Keratinocyte (primary cell): Measurements from ENCODE around the gene SAMD4B. TPM values are rescaled to one million over a fixed set of nuclear protein-coding genes. Genes with fewer than 3 reads are reported as not detected.
"Not testable (repeated sequence)": the region's sequence is repeated elsewhere in the genome, so short reads cannot be mapped to it uniquely, and the experiment has no call there.

Experiments used
- DNase-seq: peaks from one replicate; pipeline ENCODE4 v3.0.0-alpha.2; 2011; ENCODE audit warnings: low read depth, missing footprints, low spot score
- FAIRE-seq: peaks from 2 replicates; lab custom pipeline; 2011; peaks lifted over from hg19 to GRCh38; lab: Jason Lieb, UNC
- H2AFZ ChIP-seq: 2 replicates; pipeline ENCODE4 v1.6.0; 2012; ENCODE audit warnings: low read length, control low read depth, inconsistent platforms; ENCODE audit not compliant: control insufficient read depth
- H3K27ac ChIP-seq: 2 replicates; pipeline ENCODE4 v1.5.1; 2011; ENCODE audit warnings: low read length; ENCODE audit not compliant: control insufficient read depth, insufficient read depth
- H3K27me3 ChIP-seq: 3 replicates; pipeline ENCODE4 v1.6.0; 2011; ENCODE audit warnings: low read length; ENCODE audit not compliant: control insufficient read depth, insufficient read depth; ENCODE audit errors: extremely low read depth
- H3K36me3 ChIP-seq, 2 experiments: 2 replicates in 1 of 2; 3 replicates in 1 of 2; pipeline ENCODE4 v1.5.1; 2011; ENCODE audit warnings: low read length in 2 of 2, mild to moderate bottlenecking in 1 of 2; ENCODE audit not compliant: control insufficient read depth in 2 of 2, insufficient read depth in 2 of 2; ENCODE audit errors: extremely low read depth in 1 of 2
- H3K4me1 ChIP-seq: 3 replicates; pipeline ENCODE4 v1.5.1; 2011; ENCODE audit warnings: low read length; ENCODE audit not compliant: control insufficient read depth, insufficient read depth; ENCODE audit errors: extremely low read depth
- H3K4me2 ChIP-seq: 3 replicates; pipeline ENCODE4 v1.6.0; 2011; ENCODE audit warnings: low read depth, low read length; ENCODE audit not compliant: control insufficient read depth, insufficient read depth; ENCODE audit errors: extremely low read depth
- H3K4me3 ChIP-seq, 3 experiments: fragments of 200-600 bp in 1 of 3; sonication (generic) in 1 of 3; 2 replicates in 2 of 3; 3 replicates in 1 of 3; pipeline ENCODE4 v1.5.1; 2011 to 2016; ENCODE audit warnings: low read length in 3 of 3, mild to moderate bottlenecking in 3 of 3, control low read depth in 2 of 3, inconsistent platforms in 1 of 3, low read depth in 1 of 3, mixed read lengths in 1 of 3, mixed run types in 1 of 3, moderate library complexity in 1 of 3; ENCODE audit not compliant: control insufficient read depth in 2 of 3, insufficient read depth in 2 of 3; ENCODE audit errors: extremely low read depth in 1 of 3
- H3K79me2 ChIP-seq: 2 replicates; pipeline ENCODE4 v1.6.0; 2012; ENCODE audit warnings: low read length; ENCODE audit not compliant: control insufficient read depth, insufficient read depth
- H3K9ac ChIP-seq: 3 replicates; pipeline ENCODE4 v1.6.0; 2011; ENCODE audit warnings: low read length; ENCODE audit not compliant: control insufficient read depth, insufficient read depth; ENCODE audit errors: extremely low read depth
- H3K9me1 ChIP-seq: 3 replicates; pipeline ENCODE4 v1.6.0; 2011; ENCODE audit warnings: low read length; ENCODE audit not compliant: control insufficient read depth, insufficient read depth; ENCODE audit errors: extremely low read depth
- H3K9me3 ChIP-seq: 2 replicates; pipeline ENCODE4 v1.5.1; 2012; ENCODE audit warnings: low read depth, low read length; ENCODE audit not compliant: control insufficient read depth
- H4K20me1 ChIP-seq: 3 replicates; pipeline ENCODE4 v1.6.0; 2011; ENCODE audit warnings: low read length; ENCODE audit not compliant: control insufficient read depth, insufficient read depth; ENCODE audit errors: extremely low read depth
- EZH2 ChIP-seq: IDR thresholded peaks from one replicate; pipeline ENCODE4 v1.6.1; 2012; ENCODE audit warnings: inconsistent platforms, mild to moderate bottlenecking, low read length, moderate library complexity
- dilution Hi-C: fragments of 300-500 bp; cut with MboI; formaldehyde crosslinking; loops from one replicate; pipeline ENCODE4 v1.7.0; 2020; ENCODE audit warnings: low sequenced_read_pairs; ENCODE audit not compliant: extremely low pct_ligation_motif_present
- polyA plus RNA-seq, 5 experiments: library from polyadenylated mRNA; depleted of rRNA in 3 of 5; stranded (reverse) in 3 of 5; stranded (forward) in 1 of 5; unstranded in 1 of 5; fragments of >200 nt; gene quantifications; 1 replicate in 1 of 5; 2 replicates in 3 of 5; 3 replicates in 1 of 5; pipeline versions ENCODE4 v1.2.1 to v1.2.3, GENCODE V29; 2011 to 2012; ENCODE audit warnings: missing spikeins in 2 of 5, low read depth in 1 of 5, low replicate concordance in 1 of 5
- TF ChIP-seq, protein P1 (sequence below), 3 experiments: IDR thresholded peaks in 1 of 3; conservative IDR thresholded peaks in 1 of 3; optimal IDR thresholded peaks in 1 of 3; 2 replicates in 2 of 3; 3 replicates in 1 of 3; pipeline versions ENCODE3 to v1.5.1; 2011; ENCODE audit warnings: low read length in 3 of 3, mild to moderate bottlenecking in 3 of 3, moderate library complexity in 2 of 3, control low read depth in 1 of 3, inconsistent platforms in 1 of 3; ENCODE audit not compliant: insufficient read depth in 2 of 3; ENCODE audit errors: extremely low read depth in 1 of 3

The SAMD4B gene
- polyA plus RNA-seq, 1 donor (not counting 4 experiments of a cell fraction or from before 2014, with no cell fraction given) = 20.9 TPM

DNA sequence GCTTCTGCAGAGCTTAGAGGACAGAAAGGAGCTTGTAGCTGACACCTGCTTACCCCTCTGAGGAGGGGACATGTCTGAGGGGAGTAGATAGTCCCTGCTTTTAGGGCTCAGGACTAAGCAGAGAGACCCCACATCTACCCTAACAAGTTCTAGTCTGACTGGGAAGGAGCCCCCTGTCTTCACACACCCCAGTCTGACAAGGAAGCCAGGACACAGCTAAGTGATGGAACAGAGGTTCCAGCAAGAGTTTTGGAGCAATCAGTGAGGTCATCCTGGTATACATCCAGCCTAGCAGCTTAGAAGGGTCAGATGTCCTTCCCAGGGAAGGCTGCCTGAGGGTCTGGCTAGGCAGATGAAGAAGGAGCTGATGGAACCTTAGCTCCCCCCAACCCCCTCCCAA lies 33.7 kb downstream of the SAMD4B start:
- no peaks in the 10 kb centered on the region for H4K20me1 ChIP-seq
- no peak for DNase-seq
- FAIRE-seq = no peak
- dilution Hi-C loops = no loop called here
- H3K79me2 ChIP-seq = no peaks in the 10 kb centered on the region
- no peak overlapping the region for H2AFZ ChIP-seq
- H3K9me1 ChIP-seq = no peaks in the 10 kb centered on the region
- H3K4me2 ChIP-seq = no peak overlapping the region
- no peak overlapping the region for H3K27ac ChIP-seq
- H3K9me3 ChIP-seq = no peaks in the 10 kb centered on the region
- TF ChIP-seq EZH2 = no peak
- TF ChIP-seq, protein P1, sequence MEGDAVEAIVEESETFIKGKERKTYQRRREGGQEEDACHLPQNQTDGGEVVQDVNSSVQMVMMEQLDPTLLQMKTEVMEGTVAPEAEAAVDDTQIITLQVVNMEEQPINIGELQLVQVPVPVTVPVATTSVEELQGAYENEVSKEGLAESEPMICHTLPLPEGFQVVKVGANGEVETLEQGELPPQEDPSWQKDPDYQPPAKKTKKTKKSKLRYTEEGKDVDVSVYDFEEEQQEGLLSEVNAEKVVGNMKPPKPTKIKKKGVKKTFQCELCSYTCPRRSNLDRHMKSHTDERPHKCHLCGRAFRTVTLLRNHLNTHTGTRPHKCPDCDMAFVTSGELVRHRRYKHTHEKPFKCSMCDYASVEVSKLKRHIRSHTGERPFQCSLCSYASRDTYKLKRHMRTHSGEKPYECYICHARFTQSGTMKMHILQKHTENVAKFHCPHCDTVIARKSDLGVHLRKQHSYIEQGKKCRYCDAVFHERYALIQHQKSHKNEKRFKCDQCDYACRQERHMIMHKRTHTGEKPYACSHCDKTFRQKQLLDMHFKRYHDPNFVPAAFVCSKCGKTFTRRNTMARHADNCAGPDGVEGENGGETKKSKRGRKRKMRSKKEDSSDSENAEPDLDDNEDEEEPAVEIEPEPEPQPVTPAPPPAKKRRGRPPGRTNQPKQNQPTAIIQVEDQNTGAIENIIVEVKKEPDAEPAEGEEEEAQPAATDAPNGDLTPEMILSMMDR (optimal IDR thresholded peaks at IDR 0.05 in 1 of 3, IDR thresholded peaks at IDR 0.05 in 1 of 3, conservative IDR thresholded peaks at IDR 0.05 in 1 of 3; ENCODE audit: extremely low read depth in 1 of 3, insufficient read depth in 2 of 3, low read length in 3 of 3) = no peak
- H3K4me1 ChIP-seq = no peaks in the 10 kb centered on the region
- H3K9ac ChIP-seq = no peak overlapping the region
- no peak overlapping the region for H3K4me3 ChIP-seq
- no peaks in the 10 kb centered on the region for H3K27me3 ChIP-seq
- peaks cover 42 to 46% of the 10 kb centered on the region in 2 experiments for H3K36me3 ChIP-seq

DNA sequence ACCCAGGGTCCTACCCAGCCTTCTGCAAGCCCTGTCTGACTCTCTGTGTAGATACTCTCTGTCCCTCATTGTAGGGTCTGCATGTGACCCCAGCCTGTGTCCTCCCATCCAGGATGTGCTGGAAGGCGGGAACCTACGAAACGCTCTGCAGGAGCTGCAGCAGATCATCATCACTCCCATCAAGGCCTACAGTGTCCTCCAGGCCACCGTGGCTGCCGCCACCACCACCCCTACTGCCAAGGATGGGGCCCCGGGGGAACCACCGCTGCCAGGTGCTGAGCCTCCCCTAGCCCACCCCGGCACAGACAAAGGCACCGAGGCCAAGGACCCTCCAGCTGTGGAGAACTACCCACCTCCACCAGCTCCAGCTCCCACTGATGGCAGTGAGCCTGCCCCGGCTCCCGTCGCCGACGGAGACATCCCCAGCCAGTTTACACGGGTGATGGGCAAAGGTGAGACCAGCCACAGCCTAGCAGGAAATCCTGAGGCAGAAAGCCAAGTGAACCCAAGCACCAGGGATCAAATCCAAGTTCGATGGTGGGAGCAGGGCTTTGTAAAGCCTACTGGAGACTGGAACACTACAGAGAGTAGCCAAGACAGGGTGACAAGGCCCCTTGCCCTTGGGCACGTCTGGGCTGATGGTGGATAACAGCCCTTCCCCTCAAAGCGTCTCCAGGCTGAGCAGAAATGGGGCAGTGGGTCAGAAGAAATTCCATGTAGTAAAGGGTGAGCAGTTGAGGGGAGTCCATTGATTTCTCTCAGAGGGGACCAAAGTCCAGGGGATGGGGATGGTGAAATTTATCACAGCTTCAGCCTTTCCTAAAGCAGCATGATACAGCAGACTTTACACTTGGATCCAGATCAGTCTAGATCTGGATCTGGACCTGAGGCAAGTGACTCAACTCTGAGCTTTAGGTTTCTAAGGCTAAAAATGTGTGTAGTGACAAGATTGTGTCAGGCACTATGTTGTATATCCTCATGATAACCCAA lies 35.4 kb downstream of the SAMD4B start:
- Histone ChIP-seq H3K27me3 (no peaks in the 10 kb centered on the region), H3K79me2 (no peaks in the 10 kb centered on the region), H2AFZ (no peak overlapping the region), H3K36me3 (peaks cover 33 to 44% of the 10 kb centered on the region in 2 experiments), H3K9me1 (no peaks in the 10 kb centered on the region), H3K4me3 (no peak overlapping the region), H3K4me1 (peaks cover 2% of the 10 kb centered on the region), H3K9me3 (no peaks in the 10 kb centered on the region), H3K4me2 (no peak overlapping the region), H4K20me1 (peaks cover 2% of the 10 kb centered on the region), H3K27ac (no peak overlapping the region), H3K9ac (no peak overlapping the region)
- dilution Hi-C loops = no loop called here
- TF ChIP-seq, protein P1 (optimal IDR thresholded peaks at IDR 0.05 in 1 of 3, IDR thresholded peaks at IDR 0.05 in 1 of 3, conservative IDR thresholded peaks at IDR 0.05 in 1 of 3; ENCODE audit: extremely low read depth in 1 of 3, insufficient read depth in 2 of 3, low read length in 3 of 3) = no peak
- TF ChIP-seq EZH2 = no peak
- FAIRE-seq = no peak
- no peak for DNase-seq

DNA sequence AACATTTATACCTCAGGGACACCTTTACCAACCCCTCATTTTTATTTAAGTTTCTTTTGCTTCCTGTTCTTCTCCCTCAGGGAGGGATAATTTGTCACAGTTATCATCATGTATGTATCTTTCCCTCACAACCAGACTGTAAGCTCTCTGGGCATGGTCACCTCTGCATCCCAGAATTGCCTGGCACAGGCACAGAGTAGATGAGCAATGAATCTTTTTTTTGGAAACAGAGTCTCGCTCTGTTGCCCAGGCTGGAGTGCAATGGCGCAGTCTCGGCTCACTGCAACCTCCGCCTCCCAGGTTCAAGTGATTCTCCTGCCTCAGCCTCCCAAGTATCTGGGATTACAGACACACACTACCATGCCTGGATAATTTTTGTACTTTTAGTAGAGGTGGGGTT lies 37.1 kb downstream of the SAMD4B start:
- H3K4me3 ChIP-seq, DNase-seq, H3K27ac ChIP-seq, H3K4me1 ChIP-seq, H4K20me1 ChIP-seq, H3K4me2 ChIP-seq, H3K79me2 ChIP-seq, FAIRE-seq, H3K9me1 ChIP-seq, H2AFZ ChIP-seq, H3K9ac ChIP-seq, H3K27me3 ChIP-seq, H3K9me3 ChIP-seq, dilution Hi-C loops: not testable (repeated sequence)
- H3K36me3 ChIP-seq = peaks cover 47 to 50% of the 10 kb centered on the region in 2 experiments
